Stimulated activated CD4-positive, alpha-beta T cell treated with anti-CD3 and anti-CD28 coated beads, Interleukin-15, amount 100 ng/mL, for 48 hours (primary cell): ENCODE results near the gene ARSJ.
A peak's percentile ranks its signal among the peaks of the same experiment; 100 is the strongest.
"Not testable (repeated sequence)": the region's sequence is repeated elsewhere in the genome, so short reads cannot be mapped to it uniquely, and the experiment has no call there.

Experiments
- DNase-seq, 2 donors: peaks; one replicate each; pipeline ENCODE4 v3.0.0-alpha.2; 2020; ENCODE audit warnings: low read depth in 2 of 2

The ARSJ gene

DNA sequence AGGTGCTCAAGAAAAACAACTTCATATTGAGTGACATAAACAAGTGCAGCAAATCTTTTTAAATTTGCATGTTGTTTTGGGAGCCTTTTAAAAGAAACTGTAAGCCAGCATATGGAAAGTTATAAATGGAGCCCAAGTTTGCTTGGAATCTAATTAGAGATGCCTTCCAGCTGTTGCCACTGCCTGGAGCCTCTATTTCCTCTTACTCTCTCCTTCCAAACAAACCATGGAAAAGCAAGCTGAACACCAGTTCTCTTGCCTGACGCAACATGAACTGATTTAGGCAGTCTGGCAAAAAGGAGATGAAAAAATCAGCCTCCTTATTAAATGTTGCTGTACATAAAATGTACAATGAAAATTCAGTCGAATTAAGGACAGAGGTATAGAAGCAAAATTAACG, 21.5 kb downstream of the ARSJ start:
- no peak for DNase-seq

GRCh38 chr4:113955948-113956347, 23.5 kb downstream of the ARSJ start:
- DNase-seq, result no peak

GRCh38 chr4:113955411-113955810, 24.0 kb downstream of the ARSJ start:
- no peak for DNase-seq

DNA sequence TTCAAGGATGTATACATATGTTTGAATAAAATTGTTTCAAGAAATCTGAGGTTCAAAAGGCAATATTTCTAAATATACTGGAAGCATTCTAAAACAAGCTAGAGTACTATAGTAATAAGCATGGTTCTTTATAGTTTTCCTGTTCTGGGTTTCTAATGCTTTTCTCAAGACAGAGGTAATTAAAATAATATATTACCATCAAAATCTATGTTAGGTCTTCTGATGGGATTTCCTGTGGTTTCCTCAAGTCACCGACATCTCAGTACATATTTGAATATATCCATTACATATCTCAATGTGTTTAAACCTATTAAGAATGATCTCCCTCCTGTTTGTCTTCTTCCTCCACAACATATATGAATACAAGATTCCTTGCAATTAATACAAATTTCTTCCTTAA, 25.6 kb downstream of the ARSJ start:
- DNase-seq, result no peak

- DNase-seq, result peak in 1 of 2 donors; percentile 25
These were observed 26.9 kb downstream of the ARSJ start for GRCh38 chr4:113952452-113953029.

GRCh38 chr4:113951263-113951662, 28.2 kb downstream of the ARSJ start:
- no peak for DNase-seq

- no peak for DNase-seq
These were observed 29.2 kb downstream of the ARSJ start for GRCh38 chr4:113950207-113950606.

GRCh38 chr4:113947484-113947883, 32.0 kb downstream of the ARSJ start:
- DNase-seq, result no peak

DNA sequence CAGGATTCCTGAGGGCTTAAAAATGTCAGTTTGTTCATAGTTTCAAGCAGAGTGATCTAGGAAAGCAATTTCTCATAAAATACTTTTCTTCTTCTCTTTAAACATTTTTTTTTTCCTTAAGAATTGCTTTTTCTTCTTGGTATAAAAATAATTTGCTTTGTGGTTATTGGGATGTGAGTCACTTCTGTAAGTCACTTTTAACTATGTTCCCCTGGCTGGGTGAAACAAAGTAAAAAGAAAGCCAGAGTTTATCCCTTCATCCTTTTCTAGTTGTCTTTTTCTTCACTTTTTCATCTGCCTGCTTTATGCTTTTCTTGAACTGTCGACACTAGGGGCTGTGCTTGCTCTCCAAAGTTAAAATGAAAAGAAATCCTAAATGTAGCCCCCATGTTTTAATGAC, 33.5 kb downstream of the ARSJ start:
- no peak for DNase-seq

DNA sequence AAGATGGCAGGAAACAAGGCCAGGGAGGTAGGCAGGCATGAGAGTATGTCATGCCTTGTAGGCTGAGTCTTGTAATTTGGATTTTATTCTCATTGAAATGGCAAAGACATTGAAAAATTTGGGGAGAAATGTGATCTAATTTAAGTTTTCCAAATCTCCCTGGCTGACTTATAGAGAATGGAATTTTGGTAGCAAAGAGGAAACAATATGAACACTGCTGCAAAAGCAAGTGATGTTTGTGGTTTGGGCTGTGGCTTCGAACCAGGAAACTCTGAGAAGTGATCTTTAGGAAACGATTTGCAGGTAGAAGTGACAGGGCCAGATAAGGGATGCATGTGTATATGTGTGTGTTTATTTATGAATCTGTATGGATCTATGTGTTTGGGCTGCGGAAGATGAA, 35.6 kb downstream of the ARSJ start:
- no peak for DNase-seq

DNA sequence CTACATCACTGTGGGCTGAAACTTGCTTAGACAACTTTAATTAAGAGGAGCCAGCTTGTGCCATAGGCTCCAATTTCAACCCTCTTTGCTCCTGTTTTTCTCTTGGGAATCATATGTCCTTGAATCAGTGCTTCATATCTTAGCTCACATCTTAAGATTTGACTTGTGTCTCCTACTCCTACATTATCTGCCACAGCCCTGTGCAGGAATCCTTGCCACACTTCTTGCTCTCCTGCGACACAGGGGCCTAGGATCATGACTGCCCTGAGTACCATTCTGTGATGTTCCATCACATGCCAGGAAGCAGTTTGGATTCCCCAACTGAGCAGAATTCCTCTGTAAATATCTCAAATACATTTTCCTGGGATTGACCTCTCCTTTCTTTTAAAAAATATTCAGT, 36.4 kb downstream of the ARSJ start:
- DNase-seq, result no peak

- no peak for DNase-seq
These were observed 37.6 kb downstream of the ARSJ start for GRCh38 chr4:113941836-113942235.

DNA sequence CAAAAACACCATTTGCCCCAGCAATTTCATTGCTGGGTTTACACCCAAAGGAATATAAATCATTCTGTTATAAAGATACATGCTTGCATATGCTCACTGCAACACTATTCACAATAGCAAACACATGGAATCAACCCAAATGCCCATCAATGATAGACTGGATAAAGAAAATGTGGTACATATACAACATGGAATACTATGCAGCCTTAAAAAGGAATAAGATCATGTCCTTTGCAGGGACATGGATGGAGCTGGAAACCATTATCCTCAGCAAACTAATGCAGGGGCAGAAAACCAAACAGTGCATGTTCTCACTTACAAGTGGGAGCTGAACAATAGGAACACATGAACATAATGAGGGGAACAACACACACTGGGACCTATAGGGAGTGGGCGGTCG, 39.3 kb downstream of the ARSJ start:
- not testable (repeated sequence) for DNase-seq

DNA sequence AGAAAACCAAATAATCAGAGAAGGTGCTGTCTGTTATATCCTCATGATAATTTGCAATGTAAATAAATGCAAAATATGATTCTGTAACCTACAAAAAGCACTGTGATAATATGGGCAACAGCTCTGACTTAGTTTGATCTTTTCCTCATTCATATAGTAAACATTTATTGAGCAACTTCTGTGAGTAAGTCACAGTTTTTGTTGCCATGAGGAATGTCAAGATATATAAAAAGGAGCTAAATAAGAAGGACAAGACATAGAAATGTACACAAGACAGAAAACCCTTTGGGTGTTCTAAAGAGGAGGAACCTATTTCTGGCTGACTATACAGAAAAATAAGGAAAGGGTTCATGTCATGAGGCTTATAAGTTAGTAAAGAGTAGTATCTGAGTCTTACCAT, 44.3 kb downstream of the ARSJ start:
- no peak for DNase-seq

GRCh38 chr4:113924706-113925105, 54.7 kb downstream of the ARSJ start:
- DNase-seq, result not testable (repeated sequence)

DNA sequence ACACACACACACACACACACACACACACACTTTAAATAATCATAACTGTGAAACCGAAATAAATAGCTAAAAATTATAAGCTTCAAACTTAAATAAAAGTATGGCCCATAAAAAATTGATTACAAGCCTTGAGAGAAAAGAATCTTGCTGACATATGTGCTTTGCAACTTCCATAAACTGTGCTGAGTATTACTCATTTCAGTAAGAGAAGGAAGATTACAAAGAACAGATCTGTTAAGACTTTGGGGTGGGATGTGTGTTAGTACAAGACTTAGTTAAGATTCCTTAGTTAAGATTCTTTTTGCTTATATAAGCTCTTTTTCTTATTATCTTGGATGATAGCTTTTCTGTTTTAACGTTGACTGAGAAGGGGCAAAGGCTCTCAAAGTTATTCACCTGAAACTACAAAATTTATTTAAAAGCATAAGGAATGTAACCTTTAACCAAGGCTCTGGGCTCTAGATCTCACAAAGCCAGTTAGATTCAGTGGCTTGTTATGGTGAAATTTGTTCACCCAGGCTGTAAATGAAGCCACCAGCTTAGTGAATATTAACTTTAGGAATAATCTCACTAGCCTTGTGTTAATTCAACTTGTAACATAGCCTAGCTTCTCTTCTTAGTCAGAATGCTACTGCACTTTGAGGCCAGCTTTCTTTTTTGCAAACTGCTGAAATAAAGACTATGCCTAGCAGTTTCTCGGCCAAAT, 58.2 kb downstream of the ARSJ start:
- DNase-seq, result no peak

DNA sequence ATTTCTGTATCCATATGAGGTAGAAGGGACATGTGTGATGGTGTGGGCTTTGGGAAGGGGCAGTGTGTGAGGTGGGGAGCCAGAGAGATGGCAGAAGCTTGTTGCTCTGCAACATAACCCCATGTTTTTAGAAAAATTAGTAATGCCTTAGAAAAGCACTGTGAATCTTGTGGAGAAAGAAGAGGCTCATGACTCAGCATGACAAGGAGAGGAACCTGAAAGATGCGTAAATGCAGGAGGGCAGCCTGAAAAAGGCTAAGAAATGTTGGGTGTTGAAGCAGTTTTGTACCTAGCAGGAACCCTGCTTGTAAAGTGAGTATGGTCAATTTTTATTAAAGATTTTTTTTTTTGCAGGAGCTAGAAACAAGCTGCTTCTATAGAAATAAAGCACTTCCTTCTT, 59.8 kb downstream of the ARSJ start:
- no peak for DNase-seq

DNA sequence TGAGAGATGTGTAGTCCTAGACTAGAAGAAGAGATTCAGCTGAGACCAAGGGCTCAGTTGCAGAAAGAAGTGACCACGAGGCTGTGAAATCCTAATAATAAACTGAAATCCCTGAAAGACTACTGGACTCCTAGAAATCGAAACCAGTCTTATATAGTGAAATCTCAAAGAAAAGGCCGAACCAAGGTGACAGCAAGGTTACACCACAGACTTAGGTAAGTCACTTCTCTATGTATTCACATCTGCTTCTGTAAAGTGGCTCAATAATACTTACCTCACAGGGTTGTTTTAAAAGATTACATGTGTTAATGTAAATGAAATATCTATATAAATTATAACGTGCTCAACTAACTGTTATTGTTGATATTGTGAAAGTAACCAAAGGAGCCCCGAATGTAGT, 60.3 kb downstream of the ARSJ start:
- DNase-seq, result no peak

GRCh38 chr4:113908829-113909228, 70.6 kb downstream of the ARSJ start:
- no peak for DNase-seq

GRCh38 chr4:113907559-113907958, 71.9 kb downstream of the ARSJ start:
- DNase-seq, result no peak

- DNase-seq, result no peak
These were observed 74.1 kb downstream of the ARSJ start for GRCh38 chr4:113905301-113905700.

DNA sequence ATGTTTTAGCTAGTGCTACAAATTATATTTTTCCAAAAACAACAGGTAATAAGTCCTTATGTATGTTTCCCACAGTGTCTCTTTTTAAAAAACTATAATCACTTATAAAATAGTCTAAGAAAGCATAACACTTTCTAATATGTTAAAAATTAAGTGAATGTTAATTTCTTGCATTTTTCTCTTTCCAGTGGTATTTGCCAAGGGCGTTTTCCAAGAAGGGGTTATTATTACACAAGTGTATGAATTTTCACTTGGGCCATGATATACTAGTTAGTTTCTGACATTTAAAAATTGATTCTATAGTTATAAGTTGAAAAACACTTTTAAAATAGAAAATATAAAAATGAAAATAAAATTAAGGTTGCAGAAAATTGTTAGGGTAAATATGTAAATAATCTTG, 74.6 kb downstream of the ARSJ start:
- DNase-seq, result no peak

DNA sequence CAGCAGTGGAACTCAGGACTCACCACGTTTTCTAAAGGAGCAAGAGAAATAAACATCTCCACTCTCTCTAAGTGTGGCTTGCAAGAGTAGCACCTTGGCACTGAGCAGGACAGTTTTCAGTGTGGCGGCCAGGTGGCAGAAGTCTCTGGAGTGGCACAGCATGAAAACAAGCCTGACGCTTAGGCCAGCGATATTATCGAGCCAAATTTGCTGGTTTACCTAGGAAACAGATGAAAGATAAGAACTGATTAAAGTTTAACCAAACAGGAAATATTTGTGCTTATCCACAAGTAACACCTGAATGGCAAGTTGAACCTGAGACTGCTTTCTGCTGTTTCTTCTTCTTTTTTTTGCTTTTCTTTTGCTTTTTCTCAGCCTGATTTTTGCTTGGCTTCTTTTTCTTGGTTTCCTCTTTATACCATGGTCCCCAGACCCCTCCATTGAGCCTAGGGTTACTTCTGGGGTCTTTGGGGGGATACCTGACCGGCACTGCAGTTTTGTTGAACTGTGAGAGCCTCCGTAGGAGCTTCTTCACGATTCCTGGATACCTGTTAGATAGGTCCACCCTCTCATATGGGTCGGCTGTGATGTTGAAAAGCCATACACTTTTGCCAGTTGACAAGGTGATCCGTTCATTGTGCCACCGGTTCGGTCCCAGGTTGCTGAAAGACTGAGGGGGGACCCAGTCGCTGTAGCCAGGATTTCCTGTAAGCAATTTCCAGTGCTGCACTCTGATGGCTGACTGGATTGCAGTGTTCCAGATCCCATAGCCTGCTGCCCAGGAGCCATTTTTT, 77.3 kb downstream of the ARSJ start:
- peak; percentile 40 to 48 for DNase-seq
